Fibroblast of lung (primary cell): Measurements from ENCODE around the gene RAB20. TPM values are rescaled to one million over a fixed set of nuclear protein-coding genes. Genes with fewer than 3 reads are reported as not detected.

Experiments used
- DNase-seq, 2 donors: peaks; one replicate each; pipeline versions ENCODE4 v3.0.0 to v3.0.0-alpha.2; 2010; ENCODE audit warnings: low read depth in 2 of 2
- H2AFZ ChIP-seq: 2 replicates; pipeline ENCODE4 v1.5.1; 2012; ENCODE audit warnings: low read length, control low read depth, inconsistent platforms
- H3K27ac ChIP-seq: 2 replicates; pipeline ENCODE4 v1.5.1; 2011; ENCODE audit warnings: low read length, control low read depth; ENCODE audit not compliant: insufficient read depth
- H3K27me3 ChIP-seq: 2 replicates; pipeline ENCODE4 v1.5.1; 2011; ENCODE audit warnings: mild to moderate bottlenecking, low read length; ENCODE audit not compliant: control insufficient read depth, insufficient read depth
- H3K36me3 ChIP-seq: 2 replicates; pipeline ENCODE4 v1.5.1; 2011; ENCODE audit warnings: low read length; ENCODE audit not compliant: control insufficient read depth, insufficient read depth
- H3K4me1 ChIP-seq: 2 replicates; pipeline ENCODE4 v1.5.1; 2011; ENCODE audit warnings: low read length; ENCODE audit not compliant: control insufficient read depth, insufficient read depth; ENCODE audit errors: extremely low read depth
- H3K4me2 ChIP-seq: 2 replicates; pipeline ENCODE4 v1.5.1; 2011; ENCODE audit warnings: low read length, control low read depth; ENCODE audit not compliant: insufficient read depth; ENCODE audit errors: extremely low read depth
- H3K4me3 ChIP-seq, 4 experiments: fragments of 200-600 bp in 1 of 4; sonication (generic) in 1 of 4; replicated peaks in 1 of 4; 2 replicates each; pipeline ENCODE4 v1.5.1; 2011 to 2016; ENCODE audit warnings: low read length in 4 of 4, low read depth in 3 of 4, mild to moderate bottlenecking in 3 of 4, control low read depth in 2 of 4, inconsistent platforms in 1 of 4, mixed read lengths in 1 of 4; ENCODE audit not compliant: insufficient read depth in 1 of 4; ENCODE audit errors: control extremely low read depth in 1 of 4
- H3K79me2 ChIP-seq: 2 replicates; pipeline ENCODE4 v1.5.1; 2012; ENCODE audit warnings: mild to moderate bottlenecking, low read length, inconsistent platforms; ENCODE audit not compliant: control insufficient read depth, insufficient read depth
- H3K9ac ChIP-seq: 2 replicates; pipeline ENCODE4 v1.5.1; 2011; ENCODE audit warnings: mild to moderate bottlenecking, low read length, control low read depth; ENCODE audit not compliant: insufficient read depth
- H3K9me3 ChIP-seq: 2 replicates; pipeline ENCODE4 v1.5.1; 2012; ENCODE audit warnings: low read depth, low read length; ENCODE audit not compliant: control insufficient read depth, insufficient read depth
- H4K20me1 ChIP-seq: 2 replicates; pipeline ENCODE4 v1.5.1; 2011; ENCODE audit warnings: low read length; ENCODE audit not compliant: control insufficient read depth, insufficient read depth; ENCODE audit errors: extremely low read depth
- CTCF ChIP-seq, 2 donors: IDR thresholded peaks in 1 of 2; conservative IDR thresholded peaks in 1 of 2; 1 replicate in 1 of 2; 2 replicates in 1 of 2; pipeline ENCODE4 v1.5.1; 2011 to 2012; ENCODE audit warnings: low read length in 2 of 2, control low read depth in 1 of 2, inconsistent platforms in 1 of 2, low read depth in 1 of 2, mild to moderate bottlenecking in 1 of 2
- EZH2 ChIP-seq: IDR thresholded peaks from 2 replicates; pipeline ENCODE4 v1.5.1; 2012; ENCODE audit warnings: low read length, control low read depth, mild to moderate bottlenecking; ENCODE audit errors: missing control alignments
- polyA plus RNA-seq, 2 donors: library from polyadenylated mRNA; depleted of rRNA in 1 of 2; stranded (reverse) in 1 of 2; unstranded in 1 of 2; fragments of >200 nt; gene quantifications; 2 replicates each; pipeline ENCODE4 v1.2.1, GENCODE V29; 2011 to 2012; ENCODE audit warnings: missing spikeins in 1 of 2
- total RNA-seq: library from RNA; depleted of rRNA; stranded (reverse); fragments of >200 nt; gene quantifications from 2 replicates; pipeline ENCODE4 v1.2.1, GENCODE V29; 2014

RAB20 gene
- total and polyA plus RNA-seq, 2 donors (not counting 1 experiment from before 2014, with no cell fraction given): 3.5 to 4.3 TPM

GRCh38 chr13:110474713-110475112 is 86.8 kb downstream of the RAB20 start:
- Histone ChIP-seq H3K9me3 (no peaks in the 10 kb centered on the region), H3K4me2 (no peak overlapping the region), H3K4me1 (peaks cover 3% of the 10 kb centered on the region), H3K79me2 (no peaks in the 10 kb centered on the region), H3K27ac (no peak overlapping the region), H3K36me3 (peaks cover 12% of the 10 kb centered on the region), H2AFZ (no peak overlapping the region), H3K9ac (no peak overlapping the region), H3K4me3 (no peak overlapping the region), H3K27me3 (no peaks in the 10 kb centered on the region), H4K20me1 (peaks cover 2% of the 10 kb centered on the region)
- DNase-seq: no peak
- no peak for TF ChIP-seq CTCF (conservative IDR thresholded peaks at IDR 0.05 in 1 of 2, IDR thresholded peaks at IDR 0.05 in 1 of 2; ENCODE audit: low read depth in 1 of 2, low read length in 2 of 2)
- no peak for TF ChIP-seq EZH2

Other genes with a start within 250 kb of the RAB20 start
- 22.3 and 34.0 TPM in 2 replicates for gene NAXD, start 53.8 kb upstream of the RAB20 start, total RNA-seq
- gene NAXD, start 53.8 kb upstream of the RAB20 start, polyA plus RNA-seq: 22.4 and 22.8 TPM in 2 replicates
- 123 and 127 TPM in 2 replicates for gene CARS2, start 144.4 kb upstream of the RAB20 start, total RNA-seq
- gene CARS2, start 144.4 kb upstream of the RAB20 start, polyA plus RNA-seq: 55.5 and 64.7 TPM in 2 replicates
- gene ING1, start 152.0 kb upstream of the RAB20 start, total RNA-seq: 13.0 and 13.9 TPM in 2 replicates
- 7.8 and 7.9 TPM in 2 replicates for gene ING1, start 152.0 kb upstream of the RAB20 start, polyA plus RNA-seq